Prostate gland (tissue), 2 donors: ENCODE results near the gene BABAM2.

Experiments used
- CTCF ChIP-seq, 4 experiments: fragments of 200-600 bp in 2 of 4; fragments of 450-650 bp in 2 of 4; sonication (generic) in 2 of 4; IDR thresholded peaks; 1 replicate in 3 of 4; 2 replicates in 1 of 4; pipeline ENCODE4 v1.5.1; 2016 to 2019; ENCODE audit warnings: antibody characterized with exemption in 4 of 4, mild to moderate bottlenecking in 2 of 4, moderate library complexity in 2 of 4
- POLR2AphosphoS5 ChIP-seq: sonication (generic); formaldehyde crosslinking; IDR thresholded peaks from one replicate; pipeline ENCODE4 v1.6.1; 2017; ENCODE audit warnings: antibody characterized with exemption

- TF ChIP-seq POLR2AphosphoS5 (no peak), CTCF (IDR thresholded peaks at IDR 0.05) (no peak)
Observed at GRCh38 chr2:28375236-28375635, 484.7 kb downstream of the BABAM2 start.
